ENCODE measurements around the gene LTF. TPM values are rescaled to one million over a fixed set of nuclear protein-coding genes. Genes with fewer than 3 reads are reported as not detected.

Gene LTF
- total and polyA plus RNA-seq, 9 of the 15 experiments (the other 6 are each of a cell fraction or from before 2014, with no cell fraction given), result 0.07 TPM; not detected in 8

DNA sequence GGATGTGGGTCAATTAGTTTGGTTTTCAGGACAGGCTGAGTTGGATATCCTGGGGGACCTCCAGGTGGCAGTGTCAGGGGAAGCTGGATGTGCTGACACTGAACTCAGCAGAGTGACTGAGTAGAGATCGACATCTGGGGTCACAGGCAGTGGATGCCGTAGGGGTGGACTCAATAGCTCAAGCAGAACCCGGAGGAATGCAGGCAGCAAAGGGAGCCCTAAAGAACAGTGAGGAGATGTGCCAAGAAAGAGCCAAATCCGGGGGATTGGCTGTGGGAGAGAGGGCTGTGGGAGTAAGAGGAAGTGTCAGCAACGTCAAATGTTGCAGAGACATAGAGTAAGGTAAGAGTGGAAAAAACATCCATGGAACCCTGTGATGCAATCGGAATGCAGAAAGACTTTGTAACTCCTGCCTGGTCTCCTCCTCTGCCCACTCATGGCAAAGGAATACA lies 69.5 kb downstream of the LTF start (continued):
- TF ChIP-seq SRSF3 (IDR thresholded peaks at IDR 0.05; ENCODE audit: insufficient read depth, low read length) (no peak), CREM (IDR thresholded peaks at IDR 0.05; ENCODE audit: low read depth) (no peak), ZNF274 (IDR thresholded peaks at IDR 0.05; ENCODE audit: borderline replicate concordance, low read depth, low read length) (no peak), MTA1 (IDR thresholded peaks at IDR 0.05; ENCODE audit: borderline replicate concordance) (peak; percentile 66; the same call in 1 of the 2 replicates), ZNF253 (CRISPR knock-in tag; conservative IDR thresholded peaks at IDR 0.05) (no peak), HDAC3 (IDR thresholded peaks at IDR 0.05; ENCODE audit: borderline replicate concordance, partially characterized antibody) (no peak), TCF7 (IDR thresholded peaks at IDR 0.05; ENCODE audit: borderline replicate concordance) (no peak), ZNF589 (CRISPR knock-in tag; IDR thresholded peaks at IDR 0.05; ENCODE audit: low read depth) (no peak), ZBTB5 (IDR thresholded peaks at IDR 0.05) (no peak), PML (IDR thresholded peaks at IDR 0.05; ENCODE audit: low read length) (no peak), KLF16 (IDR thresholded peaks at IDR 0.05) (no peak), KDM2B (CRISPR knock-in tag; IDR thresholded peaks at IDR 0.05) (no peak)
- TF ChIP-seq, protein P1, sequence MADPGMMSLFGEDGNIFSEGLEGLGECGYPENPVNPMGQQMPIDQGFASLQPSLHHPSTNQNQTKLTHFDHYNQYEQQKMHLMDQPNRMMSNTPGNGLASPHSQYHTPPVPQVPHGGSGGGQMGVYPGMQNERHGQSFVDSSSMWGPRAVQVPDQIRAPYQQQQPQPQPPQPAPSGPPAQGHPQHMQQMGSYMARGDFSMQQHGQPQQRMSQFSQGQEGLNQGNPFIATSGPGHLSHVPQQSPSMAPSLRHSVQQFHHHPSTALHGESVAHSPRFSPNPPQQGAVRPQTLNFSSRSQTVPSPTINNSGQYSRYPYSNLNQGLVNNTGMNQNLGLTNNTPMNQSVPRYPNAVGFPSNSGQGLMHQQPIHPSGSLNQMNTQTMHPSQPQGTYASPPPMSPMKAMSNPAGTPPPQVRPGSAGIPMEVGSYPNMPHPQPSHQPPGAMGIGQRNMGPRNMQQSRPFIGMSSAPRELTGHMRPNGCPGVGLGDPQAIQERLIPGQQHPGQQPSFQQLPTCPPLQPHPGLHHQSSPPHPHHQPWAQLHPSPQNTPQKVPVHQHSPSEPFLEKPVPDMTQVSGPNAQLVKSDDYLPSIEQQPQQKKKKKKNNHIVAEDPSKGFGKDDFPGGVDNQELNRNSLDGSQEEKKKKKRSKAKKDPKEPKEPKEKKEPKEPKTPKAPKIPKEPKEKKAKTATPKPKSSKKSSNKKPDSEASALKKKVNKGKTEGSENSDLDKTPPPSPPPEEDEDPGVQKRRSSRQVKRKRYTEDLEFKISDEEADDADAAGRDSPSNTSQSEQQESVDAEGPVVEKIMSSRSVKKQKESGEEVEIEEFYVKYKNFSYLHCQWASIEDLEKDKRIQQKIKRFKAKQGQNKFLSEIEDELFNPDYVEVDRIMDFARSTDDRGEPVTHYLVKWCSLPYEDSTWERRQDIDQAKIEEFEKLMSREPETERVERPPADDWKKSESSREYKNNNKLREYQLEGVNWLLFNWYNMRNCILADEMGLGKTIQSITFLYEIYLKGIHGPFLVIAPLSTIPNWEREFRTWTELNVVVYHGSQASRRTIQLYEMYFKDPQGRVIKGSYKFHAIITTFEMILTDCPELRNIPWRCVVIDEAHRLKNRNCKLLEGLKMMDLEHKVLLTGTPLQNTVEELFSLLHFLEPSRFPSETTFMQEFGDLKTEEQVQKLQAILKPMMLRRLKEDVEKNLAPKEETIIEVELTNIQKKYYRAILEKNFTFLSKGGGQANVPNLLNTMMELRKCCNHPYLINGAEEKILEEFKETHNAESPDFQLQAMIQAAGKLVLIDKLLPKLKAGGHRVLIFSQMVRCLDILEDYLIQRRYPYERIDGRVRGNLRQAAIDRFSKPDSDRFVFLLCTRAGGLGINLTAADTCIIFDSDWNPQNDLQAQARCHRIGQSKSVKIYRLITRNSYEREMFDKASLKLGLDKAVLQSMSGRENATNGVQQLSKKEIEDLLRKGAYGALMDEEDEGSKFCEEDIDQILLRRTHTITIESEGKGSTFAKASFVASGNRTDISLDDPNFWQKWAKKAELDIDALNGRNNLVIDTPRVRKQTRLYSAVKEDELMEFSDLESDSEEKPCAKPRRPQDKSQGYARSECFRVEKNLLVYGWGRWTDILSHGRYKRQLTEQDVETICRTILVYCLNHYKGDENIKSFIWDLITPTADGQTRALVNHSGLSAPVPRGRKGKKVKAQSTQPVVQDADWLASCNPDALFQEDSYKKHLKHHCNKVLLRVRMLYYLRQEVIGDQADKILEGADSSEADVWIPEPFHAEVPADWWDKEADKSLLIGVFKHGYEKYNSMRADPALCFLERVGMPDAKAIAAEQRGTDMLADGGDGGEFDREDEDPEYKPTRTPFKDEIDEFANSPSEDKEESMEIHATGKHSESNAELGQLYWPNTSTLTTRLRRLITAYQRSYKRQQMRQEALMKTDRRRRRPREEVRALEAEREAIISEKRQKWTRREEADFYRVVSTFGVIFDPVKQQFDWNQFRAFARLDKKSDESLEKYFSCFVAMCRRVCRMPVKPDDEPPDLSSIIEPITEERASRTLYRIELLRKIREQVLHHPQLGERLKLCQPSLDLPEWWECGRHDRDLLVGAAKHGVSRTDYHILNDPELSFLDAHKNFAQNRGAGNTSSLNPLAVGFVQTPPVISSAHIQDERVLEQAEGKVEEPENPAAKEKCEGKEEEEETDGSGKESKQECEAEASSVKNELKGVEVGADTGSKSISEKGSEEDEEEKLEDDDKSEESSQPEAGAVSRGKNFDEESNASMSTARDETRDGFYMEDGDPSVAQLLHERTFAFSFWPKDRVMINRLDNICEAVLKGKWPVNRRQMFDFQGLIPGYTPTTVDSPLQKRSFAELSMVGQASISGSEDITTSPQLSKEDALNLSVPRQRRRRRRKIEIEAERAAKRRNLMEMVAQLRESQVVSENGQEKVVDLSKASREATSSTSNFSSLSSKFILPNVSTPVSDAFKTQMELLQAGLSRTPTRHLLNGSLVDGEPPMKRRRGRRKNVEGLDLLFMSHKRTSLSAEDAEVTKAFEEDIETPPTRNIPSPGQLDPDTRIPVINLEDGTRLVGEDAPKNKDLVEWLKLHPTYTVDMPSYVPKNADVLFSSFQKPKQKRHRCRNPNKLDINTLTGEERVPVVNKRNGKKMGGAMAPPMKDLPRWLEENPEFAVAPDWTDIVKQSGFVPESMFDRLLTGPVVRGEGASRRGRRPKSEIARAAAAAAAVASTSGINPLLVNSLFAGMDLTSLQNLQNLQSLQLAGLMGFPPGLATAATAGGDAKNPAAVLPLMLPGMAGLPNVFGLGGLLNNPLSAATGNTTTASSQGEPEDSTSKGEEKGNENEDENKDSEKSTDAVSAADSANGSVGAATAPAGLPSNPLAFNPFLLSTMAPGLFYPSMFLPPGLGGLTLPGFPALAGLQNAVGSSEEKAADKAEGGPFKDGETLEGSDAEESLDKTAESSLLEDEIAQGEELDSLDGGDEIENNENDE (IDR thresholded peaks at IDR 0.05; ENCODE audit: low read depth, low read length), result no peak
- TF ChIP-seq, protein P2, sequence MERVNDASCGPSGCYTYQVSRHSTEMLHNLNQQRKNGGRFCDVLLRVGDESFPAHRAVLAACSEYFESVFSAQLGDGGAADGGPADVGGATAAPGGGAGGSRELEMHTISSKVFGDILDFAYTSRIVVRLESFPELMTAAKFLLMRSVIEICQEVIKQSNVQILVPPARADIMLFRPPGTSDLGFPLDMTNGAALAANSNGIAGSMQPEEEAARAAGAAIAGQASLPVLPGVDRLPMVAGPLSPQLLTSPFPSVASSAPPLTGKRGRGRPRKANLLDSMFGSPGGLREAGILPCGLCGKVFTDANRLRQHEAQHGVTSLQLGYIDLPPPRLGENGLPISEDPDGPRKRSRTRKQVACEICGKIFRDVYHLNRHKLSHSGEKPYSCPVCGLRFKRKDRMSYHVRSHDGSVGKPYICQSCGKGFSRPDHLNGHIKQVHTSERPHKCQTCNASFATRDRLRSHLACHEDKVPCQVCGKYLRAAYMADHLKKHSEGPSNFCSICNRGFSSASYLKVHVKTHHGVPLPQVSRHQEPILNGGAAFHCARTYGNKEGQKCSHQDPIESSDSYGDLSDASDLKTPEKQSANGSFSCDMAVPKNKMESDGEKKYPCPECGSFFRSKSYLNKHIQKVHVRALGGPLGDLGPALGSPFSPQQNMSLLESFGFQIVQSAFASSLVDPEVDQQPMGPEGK (CRISPR knock-in tag; IDR thresholded peaks at IDR 0.05; ENCODE audit: borderline replicate concordance), result no peak

Measured in K562 (cell line).